ENCODE data around the gene FLOT2.

DNA sequence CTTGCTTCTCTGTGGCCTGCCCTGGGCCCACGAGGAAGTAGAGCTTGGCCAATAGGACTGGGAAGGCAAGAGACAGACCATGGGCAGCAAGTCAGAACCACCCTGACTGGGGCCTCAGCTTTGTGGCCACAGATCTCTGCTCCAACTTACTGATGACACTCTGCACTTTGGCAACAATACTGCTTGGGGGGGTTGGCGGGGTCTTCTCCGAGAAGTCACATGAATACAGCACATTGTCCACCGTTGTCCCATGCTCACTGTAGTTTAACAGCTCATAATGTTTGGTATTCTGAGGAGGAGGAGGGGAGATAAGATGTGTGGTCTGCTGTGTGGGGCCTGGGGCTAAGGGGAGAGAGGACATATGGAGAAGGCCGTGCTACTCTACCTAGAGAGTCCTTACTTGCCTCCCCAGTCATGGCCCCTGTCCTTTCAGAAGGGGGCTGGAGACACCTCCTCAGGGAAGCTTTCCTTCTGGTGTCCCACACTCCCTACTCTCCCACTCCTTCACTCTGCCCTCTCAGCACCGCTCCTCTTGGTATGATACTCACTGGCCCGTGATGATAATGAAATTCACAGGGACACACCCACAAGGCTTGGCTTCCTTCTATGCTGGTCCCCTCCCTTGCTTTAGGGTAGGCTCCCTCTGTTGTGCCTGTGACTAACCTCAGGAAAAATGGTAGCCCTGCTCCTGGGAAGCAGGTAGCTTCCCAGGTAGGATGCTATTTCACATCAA lies 9.3 kb upstream of the FLOT2 start:
- TF ChIP-seq, protein P1, sequence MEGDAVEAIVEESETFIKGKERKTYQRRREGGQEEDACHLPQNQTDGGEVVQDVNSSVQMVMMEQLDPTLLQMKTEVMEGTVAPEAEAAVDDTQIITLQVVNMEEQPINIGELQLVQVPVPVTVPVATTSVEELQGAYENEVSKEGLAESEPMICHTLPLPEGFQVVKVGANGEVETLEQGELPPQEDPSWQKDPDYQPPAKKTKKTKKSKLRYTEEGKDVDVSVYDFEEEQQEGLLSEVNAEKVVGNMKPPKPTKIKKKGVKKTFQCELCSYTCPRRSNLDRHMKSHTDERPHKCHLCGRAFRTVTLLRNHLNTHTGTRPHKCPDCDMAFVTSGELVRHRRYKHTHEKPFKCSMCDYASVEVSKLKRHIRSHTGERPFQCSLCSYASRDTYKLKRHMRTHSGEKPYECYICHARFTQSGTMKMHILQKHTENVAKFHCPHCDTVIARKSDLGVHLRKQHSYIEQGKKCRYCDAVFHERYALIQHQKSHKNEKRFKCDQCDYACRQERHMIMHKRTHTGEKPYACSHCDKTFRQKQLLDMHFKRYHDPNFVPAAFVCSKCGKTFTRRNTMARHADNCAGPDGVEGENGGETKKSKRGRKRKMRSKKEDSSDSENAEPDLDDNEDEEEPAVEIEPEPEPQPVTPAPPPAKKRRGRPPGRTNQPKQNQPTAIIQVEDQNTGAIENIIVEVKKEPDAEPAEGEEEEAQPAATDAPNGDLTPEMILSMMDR (conservative IDR thresholded peaks at IDR 0.05 in 1 of 2, IDR thresholded peaks at IDR 0.05 in 1 of 2; ENCODE audit: low read depth in 1 of 2, low read length in 2 of 2) = no peak
- no peak for TF ChIP-seq EZH2 (IDR thresholded peaks at IDR 0.05; ENCODE audit: low read length, missing control alignments)

All from fibroblast of lung (primary cell).